Stimulated activated CD8-positive, alpha-beta memory T cell treated with anti-CD3 and anti-CD28 coated beads, Interleukin-12 subunit alpha, Interleukin-12 subunit beta, amount 100 ng/mL, for 24 hours (primary cell): ENCODE measurements around the gene RPS6KA2.

Experiments used
- DNase-seq: peaks from one replicate; pipeline ENCODE4 v3.0.0-alpha.2; 2020; ENCODE audit errors: extremely low read depth

The RPS6KA2 gene

DNA sequence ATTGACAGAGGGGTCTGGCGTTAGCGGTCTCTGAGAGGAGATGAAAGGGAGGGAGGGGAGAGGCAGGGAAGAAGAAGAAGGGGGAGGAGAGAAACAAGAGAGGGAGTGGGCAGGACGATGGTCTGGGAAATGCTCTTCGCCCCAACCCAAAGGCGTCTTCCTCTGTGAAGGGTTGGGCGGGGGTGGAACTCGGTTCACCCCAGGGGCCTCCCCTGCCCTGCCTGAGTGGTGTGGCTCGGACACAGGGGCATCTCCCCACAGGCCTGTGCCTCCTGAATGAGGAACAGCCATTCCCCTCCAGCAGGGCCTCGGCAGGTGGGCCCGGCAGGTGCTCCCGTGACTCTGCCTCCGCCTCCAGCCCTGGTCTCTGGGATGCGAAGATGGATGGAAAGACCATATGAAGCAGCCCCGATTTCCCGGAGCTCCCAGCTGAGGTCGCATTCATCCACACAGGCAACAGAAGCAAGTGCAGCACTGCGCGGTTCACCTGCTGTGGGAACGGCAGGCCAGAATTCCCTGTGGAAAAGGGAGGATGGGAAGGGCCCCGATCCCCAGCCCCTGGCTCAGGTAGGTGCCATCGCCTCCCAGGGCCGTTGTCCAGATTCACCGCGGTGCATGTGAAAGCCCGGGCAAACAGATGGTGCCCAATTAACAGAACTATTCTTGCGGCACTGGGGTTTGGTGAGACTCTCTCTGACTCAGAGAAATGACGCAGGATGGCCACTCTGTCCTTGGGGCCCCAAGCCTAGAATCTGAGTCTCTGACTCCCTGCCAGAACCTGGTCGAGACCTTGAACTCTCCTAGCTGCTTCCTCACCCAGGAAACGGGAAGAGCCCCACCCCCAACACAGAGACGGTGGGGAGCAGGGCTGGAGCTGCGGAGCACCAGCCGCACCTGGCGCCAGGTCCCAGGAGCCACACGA lies 29.4 kb upstream of the RPS6KA2 start:
- no peak for DNase-seq

DNA sequence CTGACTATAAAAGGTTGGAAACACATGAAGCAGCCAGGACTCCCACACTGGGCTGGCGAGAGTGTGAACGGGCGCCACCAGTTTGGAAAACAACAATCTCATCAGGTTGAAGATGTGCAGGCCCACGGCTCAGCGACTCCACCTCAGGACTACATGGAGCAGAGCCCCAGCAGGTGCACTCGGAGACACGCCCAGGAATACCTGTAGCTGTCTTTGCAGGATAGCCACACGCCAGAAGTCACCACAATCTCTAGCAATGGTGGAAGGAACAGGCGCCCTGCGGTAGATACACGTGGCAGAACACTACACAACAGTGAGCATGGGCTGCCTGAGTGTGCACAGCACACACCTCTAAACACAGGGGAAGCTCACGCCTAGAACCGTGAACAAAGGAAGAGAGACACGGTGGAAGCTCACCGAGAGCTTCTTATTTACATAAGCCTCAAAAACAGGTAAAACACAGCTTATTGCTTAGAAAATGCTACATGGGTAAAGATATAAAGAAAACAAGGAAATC lies 28.7 kb upstream of the RPS6KA2 start:
- no peak for DNase-seq

DNA sequence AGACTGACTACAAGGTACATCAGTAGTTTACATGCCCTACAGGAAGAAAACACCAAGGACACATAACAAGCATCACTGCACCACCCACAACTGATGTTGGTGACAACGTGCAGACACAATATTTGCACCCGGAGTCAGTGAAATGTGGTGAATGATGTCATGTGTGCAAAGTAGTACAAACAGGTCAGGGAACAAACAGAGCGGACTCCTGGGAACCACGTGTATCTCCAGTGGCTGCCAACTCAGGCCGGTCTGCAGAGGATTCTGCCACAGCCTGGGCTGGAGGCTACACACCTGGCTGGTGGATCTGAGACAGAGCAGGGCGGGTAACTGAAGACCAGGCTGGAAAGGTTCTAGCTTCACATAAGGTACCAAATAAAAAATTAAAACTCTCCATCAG lies 28.2 kb upstream of the RPS6KA2 start:
- DNase-seq: no peak

DNA sequence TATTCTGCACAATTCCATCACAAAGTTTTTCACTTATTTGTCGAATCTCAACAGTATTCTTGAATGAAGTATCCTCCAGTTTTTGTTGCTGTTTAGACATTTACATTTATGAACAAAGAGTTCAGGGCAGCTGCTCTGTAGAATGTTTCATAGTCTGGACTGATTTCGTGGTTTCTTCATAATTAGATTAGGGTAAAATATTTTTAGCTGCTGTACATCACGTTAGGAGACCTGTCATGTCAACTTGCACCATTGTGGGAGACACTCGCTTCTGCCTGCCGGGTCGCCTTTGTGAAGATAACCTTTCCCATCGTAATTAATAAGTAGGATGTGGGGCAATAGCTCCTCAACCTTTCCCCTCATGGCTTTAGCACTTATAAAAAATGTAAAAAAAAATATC lies 27.5 kb upstream of the RPS6KA2 start:
- DNase-seq: no peak

DNA sequence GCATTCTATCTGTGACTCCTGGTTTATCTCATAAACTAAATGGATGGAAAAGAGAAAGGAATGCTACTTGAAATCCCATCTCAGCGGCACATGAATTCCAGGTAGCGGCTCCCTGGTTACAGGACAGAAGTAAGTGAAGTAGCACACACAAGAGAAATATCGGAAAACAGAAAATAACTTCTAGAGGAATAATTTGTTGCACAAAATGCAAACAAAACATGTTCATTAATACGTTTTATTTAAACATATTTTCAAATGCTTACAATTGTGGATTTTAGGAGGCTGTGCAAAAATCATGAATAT lies 26.5 kb upstream of the RPS6KA2 start:
- no peak for DNase-seq

DNA sequence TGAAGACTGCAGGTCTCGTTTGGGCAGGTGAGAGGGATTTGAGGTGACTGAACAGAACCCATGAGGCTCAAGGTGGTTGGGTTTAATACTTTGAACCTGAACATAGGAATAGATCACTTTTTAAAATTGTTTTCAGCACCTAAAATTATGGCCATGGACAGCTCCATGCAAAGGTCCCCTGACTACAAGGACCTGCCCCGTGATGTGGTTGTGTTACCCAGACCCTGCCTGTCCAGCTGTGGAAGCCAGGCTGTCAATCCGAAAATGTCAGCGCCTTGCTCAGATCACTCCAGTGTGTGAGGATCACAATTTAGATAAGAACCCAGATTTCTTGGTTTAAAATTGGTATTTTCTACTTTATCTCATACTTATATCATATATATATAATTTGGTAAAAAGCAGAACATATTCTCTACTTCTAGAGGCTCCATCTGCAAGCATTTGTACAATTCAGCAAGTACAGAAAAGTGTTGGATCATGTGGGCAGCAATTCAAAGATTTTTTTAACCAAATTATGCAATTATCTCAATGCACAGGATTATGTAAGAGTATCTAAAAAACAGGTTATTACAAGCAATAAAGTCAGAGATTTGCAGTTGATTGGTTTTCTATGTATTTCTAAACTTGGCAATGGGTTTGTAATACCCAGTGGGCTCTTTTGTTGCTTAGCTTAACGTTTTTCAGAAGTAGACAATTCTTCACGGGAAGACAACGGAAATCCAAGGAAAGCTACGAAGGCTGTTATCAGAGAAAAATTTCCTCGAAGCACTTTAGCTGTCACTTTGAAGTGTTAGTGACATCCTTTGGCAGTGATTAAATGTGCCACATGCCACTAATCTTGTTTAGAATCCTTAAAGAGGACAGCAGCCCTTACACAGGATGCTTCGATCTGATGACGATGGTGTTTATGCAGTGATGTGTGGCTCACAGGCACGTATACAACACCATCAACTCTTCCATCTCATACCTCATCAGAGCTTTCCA lies 24.1 kb upstream of the RPS6KA2 start:
- no peak for DNase-seq

DNA sequence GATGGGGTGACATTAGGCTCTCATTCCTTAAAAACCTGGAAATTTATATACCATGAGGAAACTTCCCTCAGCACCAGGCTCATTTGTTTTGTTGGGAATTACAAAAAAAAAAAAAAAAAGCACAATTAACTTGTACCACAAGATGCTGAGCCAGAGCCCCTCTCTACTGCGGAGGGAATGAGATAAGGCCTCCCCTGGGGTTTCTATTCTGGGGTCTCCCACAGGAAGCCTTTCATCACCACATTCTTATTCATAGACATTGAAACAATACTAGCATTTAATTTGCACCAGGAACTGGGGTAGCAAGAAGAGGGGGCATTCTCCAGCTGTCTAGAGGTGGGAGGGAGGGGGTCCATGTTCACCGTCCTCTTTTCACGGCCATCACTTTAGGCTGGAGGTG lies 23.0 kb upstream of the RPS6KA2 start:
- no peak for DNase-seq

DNA sequence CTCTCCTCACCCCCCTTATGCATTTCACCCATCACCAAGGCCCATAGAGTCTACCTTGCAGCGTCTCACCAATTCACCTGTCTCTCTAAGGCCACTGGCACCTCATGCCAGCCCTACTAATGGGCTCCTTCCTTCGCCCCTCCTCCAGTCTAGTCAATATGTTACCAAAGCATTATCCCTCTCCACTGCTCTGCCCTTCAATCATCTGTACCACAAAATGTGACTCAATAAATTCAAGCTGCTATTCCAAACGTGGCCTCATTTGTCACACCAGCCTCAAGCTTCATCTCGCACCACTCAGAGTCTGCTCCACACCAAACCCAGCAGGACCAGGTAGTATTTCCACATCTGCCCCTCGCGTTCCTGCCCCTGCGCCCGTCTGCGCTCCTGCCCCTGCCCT lies 21.8 kb upstream of the RPS6KA2 start:
- DNase-seq: no peak

DNA sequence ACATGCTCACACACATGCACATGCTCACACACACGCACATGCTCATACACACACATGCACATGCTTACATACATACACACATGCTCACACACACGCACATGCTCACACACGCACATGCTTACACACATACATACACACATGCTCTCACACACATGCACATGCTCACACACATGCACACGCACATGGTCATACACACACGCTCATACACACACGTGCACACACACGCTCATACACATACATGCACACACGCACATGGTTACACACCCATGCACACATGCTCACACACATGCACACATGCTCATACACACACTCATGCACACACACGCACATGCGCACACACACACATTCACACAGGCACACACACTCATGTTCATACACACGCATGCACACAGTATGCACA lies 20.8 kb upstream of the RPS6KA2 start:
- DNase-seq: no peak

DNA sequence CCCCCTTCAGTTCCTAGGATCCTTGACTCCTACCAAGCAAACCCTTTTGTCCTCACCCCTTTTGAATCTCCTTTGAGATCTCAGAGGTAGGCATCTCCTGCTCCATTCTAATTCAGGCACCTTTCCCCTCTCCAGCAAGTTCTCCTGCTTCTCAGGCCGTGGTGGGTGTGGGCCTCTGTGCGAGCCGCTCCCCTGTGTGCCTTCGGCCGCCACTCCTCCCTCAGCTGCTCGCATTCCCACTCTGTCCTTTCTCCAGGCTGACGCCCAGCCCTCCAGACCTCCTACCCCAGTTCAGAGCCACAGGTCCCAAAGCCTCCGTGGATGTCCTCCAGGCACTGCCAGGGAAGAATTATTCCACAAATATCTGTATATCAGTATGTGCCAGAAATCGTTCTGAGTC lies 19.7 kb upstream of the RPS6KA2 start:
- no peak for DNase-seq

DNA sequence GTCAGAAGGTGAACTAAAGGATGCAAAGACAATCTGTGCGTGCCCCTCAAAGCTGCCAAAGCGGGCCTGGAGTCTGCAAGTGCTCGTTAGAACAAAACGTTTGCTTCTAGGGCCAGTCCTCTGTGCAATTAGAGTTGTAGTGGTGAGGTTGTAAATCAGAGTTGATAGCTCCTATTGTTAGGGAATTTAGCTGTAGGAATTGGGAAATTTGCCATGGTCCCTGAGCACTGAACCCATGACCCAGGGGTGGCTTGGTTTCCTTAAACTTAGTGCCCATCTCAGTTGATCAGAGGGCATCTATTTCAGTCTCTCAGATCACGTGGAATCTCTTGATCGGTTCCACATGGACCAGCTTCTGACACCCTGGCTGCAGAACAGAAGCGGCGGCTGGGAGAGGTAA lies 18.8 kb upstream of the RPS6KA2 start:
- no peak for DNase-seq

DNA sequence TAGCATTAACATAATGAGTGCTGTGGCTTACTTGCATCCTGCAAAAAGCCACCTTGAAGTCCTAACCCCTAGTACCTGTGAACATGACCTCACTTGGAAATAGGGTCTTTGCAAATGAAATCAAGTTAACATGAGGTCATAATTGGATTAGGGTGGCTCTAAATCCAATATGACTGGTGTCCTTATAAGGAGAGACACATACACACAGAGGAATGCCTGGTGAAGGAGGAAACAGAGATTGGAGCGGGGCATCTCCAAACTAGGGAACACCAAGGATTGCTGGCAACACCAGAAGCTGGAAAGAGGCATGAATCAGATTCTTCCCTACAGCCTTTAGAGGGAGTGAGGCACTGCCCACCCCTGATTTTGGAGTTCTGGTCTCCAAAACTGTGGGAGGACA lies 17.6 kb upstream of the RPS6KA2 start:
- DNase-seq: no peak

DNA sequence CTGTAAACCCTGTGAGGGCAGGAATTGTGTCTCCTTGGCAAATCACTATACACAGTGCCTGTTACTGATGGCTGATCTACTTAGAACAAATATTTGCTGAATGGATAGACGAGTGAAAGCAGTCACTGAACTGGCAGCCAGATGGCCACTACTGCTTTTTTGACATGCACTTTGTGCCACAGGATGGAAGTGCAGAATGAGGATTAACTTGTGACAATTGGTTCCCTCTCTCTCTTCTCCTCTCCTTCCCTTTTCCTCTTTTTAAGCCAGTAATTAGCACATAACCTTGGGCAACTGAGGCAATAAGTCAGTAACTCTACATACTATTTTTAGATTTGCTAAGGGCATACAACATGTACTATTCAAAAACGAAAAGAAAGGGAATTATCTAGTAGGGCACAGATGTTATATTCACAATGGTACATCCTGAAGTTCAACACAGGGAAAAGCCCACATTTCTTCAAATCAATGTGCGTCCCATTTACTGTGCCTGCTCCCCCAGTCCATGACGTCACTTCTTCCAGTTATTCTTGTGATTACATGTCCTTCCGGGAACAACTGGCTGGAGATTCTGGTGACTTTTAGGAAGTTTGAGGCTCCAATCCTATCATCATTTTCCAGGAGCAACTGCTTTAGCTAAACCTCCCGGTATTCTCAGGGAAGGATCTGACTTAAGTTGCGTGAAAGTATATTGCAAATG lies 17.0 kb upstream of the RPS6KA2 start:
- no peak for DNase-seq

DNA sequence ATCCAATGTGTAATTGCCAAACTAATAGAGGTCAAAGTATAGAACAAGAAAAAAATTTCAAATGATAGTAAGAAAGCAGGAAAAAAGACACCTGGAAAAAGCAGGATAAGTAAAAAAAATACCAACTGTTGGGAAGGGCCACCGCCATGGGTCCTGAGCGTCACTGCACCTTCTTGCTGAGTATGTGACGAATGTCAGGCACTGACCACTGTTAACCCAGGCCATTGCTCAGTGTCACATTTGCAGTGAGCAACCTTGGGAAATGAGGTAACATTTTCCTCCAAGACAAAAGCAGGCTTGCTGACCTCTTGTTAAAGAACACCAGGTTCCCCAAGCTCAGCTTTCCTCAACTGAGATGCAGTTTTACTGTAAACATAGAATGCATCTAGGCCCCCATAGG lies 15.6 kb upstream of the RPS6KA2 start:
- DNase-seq: no peak

DNA sequence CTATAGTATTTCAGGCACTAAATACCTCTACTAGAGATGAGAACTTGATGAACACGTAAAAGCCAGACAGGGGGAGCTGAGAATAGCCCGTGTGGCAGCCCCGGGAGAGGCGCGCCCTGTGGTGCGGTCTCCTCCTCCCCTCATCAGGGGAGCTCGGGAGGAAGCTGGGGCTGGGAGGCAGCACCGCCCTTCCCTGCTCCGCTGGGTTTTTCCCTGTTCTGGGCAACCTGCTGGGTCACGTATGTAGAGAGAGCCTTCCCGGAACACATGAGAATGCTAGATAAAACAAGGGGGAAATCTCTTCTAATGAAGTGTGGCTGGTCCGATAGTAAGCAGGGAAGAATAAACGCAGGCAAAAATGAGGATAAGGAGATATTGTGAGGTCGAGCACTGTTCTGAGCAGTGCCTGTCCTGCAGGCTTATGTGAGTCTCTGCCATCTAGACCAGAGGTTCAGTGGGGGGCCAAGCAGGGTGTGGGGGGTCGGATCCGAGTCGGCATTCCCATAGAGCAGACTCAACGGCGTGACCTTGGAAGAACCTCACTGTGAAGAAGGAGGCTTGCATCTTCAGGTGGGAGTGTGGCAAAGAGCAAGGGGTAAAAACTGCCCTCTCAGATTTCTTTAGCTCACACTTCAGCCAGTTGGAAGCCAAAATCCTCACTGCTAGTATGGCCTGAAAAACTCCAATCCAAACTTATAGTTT lies 13.4 kb upstream of the RPS6KA2 start:
- DNase-seq: no peak

DNA sequence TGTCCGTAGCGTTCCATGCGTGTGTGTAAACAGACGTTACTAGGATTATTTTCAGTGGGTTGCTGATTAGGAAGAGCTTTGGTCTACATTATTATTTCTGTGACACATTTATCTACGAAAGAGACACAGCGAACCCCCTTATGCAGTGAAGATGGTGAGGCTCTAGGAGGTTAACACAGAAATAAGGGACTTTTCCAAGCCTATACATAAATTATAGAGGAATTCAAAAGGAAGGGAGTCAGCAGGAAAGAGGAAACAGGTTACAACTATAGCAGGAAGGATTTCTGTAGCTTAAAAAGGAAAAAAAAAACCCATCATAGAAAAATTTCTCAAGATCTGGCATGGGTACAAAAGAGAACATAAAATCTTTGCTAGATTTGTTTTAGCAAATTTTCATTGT lies 12.9 kb upstream of the RPS6KA2 start:
- no peak for DNase-seq

DNA sequence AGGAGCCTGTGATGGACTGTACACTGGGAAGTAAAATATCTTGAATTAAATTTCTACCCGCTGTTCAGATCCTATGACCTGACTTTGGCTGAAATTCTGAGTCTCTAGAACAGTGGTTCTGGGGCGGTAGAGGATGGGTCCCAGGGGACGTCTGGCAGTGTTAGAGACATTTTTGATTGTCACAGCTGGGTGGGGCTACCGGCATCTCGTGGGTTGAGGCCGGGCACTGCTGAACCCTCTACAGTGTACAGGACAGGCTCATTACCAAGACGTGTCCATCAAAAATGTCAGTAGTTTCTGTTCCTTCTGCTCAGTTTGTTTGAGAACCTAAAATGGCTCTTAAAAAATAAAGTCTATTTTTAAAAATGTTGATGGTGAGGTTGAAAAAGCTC lies 11.5 kb upstream of the RPS6KA2 start:
- no peak for DNase-seq

DNA sequence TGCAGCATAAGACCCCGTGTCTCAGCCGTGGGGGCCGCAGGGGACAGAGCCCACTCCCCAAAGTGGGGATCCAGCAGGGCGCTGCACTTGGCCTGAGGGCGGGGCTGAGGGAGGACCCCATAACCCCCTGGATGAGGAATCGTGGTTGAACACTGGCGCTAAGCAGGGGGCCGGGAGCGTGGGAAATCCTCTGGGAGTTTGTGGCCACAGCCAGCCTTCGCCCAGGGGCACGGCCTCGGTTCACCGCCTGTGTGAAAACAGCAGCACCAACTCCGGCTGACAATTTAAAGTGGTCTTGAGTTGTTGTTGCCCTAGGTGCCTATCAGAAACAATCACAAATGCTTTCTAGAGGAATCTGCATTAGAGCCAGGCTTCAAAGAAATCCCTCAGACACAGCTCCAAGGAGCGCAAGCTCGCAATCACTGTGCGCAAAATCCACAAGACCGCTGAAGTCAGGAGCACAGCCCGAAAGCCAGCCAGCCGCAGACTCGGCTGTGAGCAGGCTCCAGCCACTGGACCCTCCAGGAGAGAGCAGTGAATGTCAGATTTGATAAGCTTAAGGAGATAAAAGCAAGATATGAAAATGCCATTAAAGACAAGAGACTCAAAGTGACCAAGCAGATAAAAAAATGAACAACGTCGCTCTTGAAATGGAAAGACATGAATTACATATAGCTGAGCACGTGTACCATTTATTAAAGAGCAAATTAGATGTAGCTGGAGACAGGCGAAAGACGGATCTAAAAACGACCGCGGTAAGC lies 10.9 kb upstream of the RPS6KA2 start:
- DNase-seq: no peak

DNA sequence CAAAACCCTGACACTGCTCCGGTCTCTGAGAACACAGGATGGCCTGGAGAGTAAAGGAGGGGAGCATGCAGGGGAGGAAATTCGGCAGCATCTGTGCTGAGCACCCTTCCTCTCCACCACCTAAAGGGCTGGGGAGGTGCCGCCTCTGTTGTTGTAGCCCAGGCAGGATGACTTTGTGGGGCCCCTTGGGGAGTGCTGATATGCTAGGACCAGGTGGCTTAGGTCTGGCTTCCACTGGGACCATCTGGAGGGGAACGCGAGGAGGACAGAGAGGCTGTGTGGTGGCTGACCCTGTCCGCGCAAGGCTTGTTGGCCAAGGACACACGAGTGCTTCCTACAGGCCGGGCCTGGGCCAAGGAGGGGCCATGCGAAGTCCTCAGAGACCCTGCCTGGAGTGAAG lies 9.9 kb upstream of the RPS6KA2 start:
- DNase-seq: no peak

DNA sequence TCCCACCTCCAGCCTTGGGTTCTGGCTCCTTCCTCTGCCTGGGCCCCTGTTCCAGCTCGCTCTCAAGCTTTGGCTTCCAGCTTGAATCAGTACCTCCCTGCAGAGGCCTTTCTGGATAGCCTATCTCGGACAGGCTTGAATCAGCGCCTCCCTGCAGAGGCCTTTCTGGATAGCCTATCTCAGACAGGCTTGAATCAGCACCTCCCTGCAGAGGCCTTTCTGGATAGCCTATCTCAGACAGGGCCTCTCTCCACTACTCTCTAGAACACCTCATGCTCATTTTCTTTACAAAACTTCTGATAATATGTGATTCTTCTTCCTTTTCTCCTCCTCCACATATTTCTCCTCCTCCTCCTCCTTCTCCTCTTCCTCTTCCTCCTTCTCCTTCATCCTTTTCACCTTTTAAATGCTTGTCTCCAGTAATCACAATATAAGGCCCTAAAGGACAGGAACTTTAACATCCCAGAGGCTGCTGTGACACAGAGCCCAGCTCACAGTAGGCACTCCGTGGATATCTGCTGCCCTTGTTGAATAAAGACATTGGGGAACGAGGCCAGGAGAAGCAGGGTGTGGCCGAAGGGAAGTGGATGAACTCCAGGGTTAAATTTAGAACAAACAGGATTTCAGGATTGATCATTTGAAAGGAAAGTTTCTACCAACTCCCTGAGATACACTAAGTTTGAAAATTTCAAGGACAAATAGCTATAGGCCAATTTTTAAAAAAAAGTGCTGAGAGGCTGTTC lies 9.3 kb upstream of the RPS6KA2 start:
- DNase-seq: no peak
